HG03175 (cell line): ENCODE data around the gene GPRIN3.
A peak's percentile ranks its signal among the peaks of the same experiment; 100 is the strongest.
"Not testable (repeated sequence)": the region's sequence is repeated elsewhere in the genome, so short reads cannot be mapped to it uniquely, and the experiment has no call there.

Source experiments
- ATAC-seq: cut with Tn5 transposase; IDR thresholded peaks from one replicate; pipeline ENCODE4 v1.9.1; 2021; ENCODE audit warnings: mild to moderate bottlenecking, moderate library complexity; ENCODE audit not compliant: unreplicated experiment

The GPRIN3 gene

DNA sequence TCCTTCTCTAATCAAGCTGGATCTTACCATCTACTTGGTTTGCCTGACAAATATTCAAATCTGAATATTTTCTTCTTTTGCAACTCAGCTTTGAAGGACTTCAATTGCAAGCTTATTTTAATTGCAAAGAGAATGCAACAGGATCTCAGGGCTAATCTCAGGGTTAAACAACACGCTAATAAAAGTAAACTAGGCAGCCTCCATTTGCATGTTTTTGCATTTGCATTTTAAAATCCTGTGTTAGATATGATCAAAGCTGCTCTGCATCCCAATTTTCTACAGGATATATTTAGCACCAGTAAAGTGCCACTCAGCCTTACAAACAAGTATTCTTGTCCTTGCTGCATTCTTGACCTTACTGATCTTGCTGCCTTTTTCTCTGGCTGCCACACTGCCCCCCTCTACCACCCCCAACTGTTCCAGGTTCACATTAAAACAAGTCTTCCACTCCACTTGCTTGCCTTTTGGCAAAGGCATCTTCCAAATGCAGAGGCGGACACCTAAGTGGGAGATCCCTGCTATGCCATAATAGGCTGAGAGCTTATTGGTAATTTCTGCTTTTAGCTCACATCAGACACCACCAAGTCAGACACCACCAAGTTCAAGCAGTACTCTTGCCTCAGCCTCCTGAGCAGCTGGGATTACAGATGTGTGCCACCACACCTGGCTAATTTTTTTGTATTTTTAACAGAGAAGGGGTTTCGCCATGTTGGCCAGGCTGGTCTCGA, 48.1 kb downstream of the GPRIN3 start:
- ATAC-seq, result no peak

- no peak for ATAC-seq
These were observed 49.1 kb downstream of the GPRIN3 start for GRCh38 chr4:89258506-89258905.

DNA sequence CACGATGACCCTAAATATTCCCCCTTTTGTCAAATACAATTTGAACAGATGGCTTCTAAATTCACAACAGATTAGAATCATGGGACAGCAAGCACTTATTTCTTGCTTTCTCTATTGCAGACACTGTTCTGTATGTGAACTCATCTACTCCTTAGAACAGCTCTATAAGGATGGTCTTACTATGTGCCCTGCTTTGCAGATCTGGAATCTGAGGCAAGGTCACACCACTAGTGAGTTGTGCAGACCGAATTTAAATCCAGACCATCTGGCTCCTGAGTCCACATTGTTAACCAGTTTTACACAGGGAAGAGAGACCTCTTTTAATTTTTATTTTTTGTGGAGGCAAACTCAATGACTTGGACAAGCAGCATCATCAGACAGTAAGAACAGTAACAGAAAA, 50.2 kb downstream of the GPRIN3 start:
- ATAC-seq, result no peak

GRCh38 chr4:89256203-89256800, 51.3 kb downstream of the GPRIN3 start:
- no peak for ATAC-seq

DNA sequence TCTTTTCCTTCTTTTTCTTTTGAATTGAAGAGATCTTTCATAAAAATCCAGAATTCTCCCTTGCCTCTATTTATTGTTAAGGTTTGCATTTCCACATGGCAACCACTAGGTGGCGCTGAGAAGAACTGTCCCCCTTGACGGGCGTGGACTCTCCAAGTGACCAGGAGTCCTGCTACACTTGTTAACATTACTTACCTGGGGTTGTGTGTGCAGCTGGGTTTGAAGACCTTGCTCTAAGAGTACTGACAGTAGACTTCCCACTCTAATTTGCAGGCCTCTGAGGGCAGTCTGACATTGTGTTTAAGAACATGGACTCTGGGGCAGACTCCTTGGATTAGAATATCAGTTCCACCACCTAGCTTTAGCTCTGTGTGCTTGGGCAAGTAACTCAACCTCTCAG, 52.8 kb downstream of the GPRIN3 start:
- no peak for ATAC-seq

DNA sequence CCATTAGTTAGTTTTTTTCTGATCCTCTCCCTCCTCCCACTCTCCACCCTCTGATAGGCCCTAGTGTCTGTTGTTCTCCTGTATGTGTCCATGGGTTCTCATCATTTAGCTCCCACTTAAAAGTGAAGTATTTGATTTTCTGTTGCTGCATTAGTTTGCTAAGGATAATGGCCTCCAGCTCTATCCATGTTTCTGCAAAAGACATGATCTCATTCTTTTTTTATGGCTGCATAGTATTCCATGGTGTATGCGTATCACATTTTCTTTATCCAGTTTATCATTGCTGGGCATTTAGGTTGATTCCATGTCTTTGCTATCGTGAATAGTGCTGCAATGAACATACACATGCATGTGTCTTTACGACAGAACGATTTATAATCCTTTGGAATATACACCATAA, 53.3 kb downstream of the GPRIN3 start:
- ATAC-seq, result not testable (repeated sequence)

DNA sequence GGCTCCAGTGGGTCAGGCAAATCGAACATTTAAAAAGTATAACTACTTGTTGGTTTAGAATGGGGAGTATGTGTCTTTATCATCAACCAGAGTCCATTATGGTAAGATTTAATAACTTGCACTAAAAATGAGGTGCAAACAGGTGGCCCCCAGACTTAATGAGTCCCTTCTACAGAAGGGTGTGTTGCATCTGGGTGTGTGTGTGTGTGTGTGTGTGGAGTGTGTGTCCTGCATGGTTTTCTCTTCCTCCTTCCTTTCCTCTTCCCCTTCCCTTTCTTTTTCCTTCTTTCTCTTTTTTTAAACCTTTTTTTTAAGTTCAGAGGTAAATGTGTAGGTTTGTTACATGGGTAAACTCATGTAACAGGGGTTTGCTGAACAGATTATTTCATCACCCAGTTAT, 53.7 kb downstream of the GPRIN3 start:
- ATAC-seq, result no peak

DNA sequence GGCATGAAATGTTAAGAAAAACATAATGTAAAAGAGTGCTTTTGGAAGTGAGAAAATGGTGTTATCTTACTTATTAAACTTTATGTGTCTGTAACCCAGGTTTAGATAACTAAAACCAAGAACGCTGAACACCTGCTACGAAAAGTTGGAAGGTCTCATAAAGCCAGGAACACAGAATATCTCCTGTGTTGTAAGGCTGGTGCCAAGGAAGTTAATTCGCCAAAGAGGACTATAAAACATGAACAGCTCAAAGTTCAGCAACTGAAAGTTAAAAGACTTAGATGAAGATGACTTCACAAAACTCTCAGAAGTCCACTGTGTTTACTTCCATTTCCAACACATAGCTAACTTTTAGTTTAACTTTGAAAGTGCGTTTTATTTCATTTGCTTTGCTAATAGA, 54.3 kb downstream of the GPRIN3 start:
- ATAC-seq, result no peak

DNA sequence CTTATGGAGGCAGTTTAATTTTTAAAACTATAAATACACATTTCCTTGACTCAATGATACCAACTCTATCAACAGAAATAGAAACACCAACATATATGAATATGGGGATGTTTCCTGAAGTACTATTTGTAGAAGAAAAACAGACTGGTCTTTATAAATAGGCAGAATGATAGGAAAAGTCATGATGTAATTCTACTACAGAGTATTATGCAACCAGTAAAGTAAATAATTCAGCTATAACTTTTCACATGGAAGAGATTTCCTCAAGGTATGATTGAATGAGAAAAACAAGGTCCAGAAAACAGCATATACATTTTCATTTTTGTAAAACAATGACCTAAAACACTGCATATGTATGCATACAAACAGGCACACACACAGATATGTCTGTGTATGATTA, 56.2 kb downstream of the GPRIN3 start:
- ATAC-seq, result no peak

DNA sequence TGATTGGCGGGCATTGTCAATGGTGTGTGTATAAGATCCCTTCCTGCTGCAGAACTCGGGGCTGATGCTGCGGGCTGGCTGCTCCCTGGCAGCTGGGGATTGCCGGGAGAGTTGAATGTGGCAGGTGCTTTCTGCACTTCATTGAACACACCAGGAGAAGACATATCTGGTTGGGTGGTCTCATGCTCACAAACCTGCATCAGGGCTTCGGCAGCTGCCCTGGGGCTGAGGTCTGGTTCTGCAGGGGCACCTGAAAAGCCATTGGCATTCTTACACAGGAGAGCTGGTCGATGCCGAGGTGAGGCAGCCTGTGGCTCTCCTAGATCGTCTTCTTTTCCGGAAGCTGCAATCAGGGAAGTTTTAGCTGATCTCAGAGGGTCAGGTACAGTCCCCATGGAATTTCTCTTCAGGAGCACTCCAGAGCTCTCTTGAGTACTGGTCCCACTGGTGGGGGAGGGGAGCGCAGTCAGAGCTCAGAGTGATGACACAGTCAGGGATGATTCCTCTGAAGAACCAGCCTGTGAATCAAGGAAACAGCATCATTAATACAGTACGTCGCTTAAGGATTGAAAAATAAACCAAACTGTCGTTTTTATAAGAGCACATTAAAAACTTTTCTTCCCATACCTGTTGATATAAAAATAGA, 57.8 kb downstream of the GPRIN3 start:
- no peak for ATAC-seq

DNA sequence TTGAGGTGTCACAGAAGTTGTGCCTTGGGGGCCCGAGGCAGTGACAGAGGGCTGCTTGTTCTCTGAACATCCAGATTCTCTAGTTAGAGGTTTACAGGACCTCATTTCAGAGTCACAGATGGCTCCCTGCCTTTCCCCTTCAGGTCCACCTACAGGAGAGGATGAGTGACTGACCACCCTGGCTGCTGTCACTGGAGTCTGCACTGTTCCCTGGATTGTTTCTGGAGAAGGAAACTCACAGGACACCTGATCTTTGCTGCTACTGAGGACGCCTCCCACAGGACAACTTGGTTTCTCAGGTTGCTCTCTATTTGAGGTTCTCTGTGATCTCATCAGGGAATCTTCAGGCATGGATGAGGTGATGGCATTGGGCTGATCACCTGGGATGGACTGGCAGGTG, 58.3 kb downstream of the GPRIN3 start:
- no peak for ATAC-seq

GRCh38 chr4:89248879-89249281, 58.7 kb downstream of the GPRIN3 start:
- no peak for ATAC-seq

DNA sequence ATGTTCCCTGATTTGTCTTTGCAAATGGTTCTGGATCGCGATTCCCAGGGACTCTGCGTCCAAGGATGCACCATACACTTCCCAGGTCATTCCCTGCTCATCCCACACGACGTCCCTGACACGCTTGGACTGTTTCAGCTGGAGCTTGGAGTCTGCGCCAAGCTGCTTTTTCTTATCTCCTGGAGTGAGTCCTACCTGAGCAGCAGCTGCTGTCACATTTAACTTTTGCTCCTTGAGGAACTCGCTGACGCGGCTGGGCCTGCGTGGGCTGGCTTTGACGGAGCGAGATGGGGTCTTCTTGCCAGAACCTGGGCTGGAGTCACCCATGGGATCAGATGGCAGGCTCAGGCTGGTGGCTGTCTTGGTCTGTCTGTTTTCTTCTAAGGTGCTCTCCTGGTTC, 59.6 kb downstream of the GPRIN3 start:
- ATAC-seq, result no peak

- ATAC-seq, result no peak
These were observed 62.1 kb downstream of the GPRIN3 start for GRCh38 chr4:89245459-89245858.

DNA sequence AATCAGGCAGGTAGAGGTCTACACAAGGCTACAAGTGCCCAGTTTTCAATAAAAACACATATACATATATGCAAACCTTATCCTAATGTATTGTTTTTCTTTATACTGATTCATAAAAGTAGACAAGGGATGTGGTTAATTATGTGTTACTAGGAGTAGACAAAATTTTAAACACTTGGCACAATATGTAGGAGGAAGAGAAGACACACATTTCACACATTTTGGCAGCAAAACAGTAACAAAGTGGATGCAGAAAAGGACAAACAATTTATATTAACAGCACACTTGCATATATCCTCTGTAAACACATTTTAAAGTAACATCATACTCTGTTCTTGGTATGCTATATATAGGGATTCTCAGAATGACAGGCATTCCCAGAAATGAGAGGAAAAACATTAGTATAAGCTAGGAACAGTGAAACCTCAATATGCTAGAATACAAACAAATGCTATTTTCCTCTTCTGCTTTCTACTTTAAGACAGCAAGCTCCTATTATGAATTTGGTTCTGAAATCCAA, 63.8 kb downstream of the GPRIN3 start:
- no peak for ATAC-seq

GRCh38 chr4:89242864-89243732, 64.5 kb downstream of the GPRIN3 start:
- ATAC-seq, result no peak

DNA sequence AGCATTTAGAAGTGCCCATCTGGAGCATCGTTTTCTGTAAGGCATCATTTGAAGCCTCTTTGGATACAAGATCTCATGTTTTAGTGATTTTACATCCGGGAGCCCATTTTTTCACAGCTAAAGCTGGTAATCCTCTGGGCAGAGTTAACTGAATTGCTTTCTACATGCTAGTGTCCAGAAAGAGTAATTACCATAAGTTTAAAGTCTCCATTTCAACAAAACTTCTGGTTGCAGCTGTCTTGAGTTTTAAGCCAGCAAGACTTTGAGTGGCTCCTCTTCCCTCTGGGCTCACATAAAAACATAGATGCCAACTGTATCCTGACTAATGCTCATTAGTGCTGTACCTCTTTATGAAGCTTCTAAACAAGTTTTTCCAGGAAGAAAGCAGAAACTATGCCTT, 65.4 kb downstream of the GPRIN3 start:
- no peak for ATAC-seq

DNA sequence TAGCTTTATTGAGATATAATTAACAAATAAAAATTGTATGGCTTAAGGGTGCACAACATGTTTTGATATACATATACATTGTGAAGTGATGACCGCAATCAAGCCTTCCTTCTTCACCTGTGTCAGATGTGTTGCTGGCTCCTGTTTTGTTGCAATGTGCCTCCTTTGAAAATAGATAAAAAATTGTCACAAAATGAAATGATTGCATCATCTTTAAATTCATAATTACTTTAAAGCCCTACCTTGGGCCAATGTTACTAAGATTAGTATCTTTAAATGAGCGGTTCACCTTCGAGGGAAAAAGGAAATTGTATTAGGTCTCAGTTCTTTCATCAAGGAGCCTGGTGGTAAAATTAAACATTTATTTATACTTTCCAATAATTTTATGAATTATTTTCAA, 77.3 kb downstream of the GPRIN3 start:
- no peak for ATAC-seq

- ATAC-seq, result peak; percentile 90
These were observed 80.7 kb downstream of the GPRIN3 start for GRCh38 chr4:89226665-89227574.

DNA sequence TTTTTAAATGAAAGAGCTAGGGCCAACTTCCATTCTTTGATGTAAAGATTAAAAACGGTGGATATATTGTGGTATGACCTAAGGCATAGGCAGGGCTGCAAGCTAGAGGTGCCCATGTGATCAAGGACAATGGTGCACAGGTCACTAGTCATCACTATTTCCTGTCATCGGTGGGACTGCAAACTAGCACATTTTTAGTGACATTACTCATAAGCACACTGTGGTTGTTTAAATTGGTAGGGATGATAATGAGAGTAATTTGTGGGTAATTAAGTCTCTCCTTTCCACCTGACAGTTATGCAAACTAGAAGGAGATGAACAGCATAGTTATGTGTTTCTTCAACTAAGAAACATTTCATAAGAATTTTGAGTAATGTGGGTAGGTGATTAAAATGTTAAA, 85.4 kb downstream of the GPRIN3 start:
- ATAC-seq, result no peak
